ENCODE data around the gene SOWAHB. TPM values are rescaled to one million over a fixed set of nuclear protein-coding genes. Genes with fewer than 3 reads are reported as not detected.

The SOWAHB gene
- total RNA-seq, 4 donors from 2014 or later: 3.3 to 10.1 (median 6.0) TPM

- H3K4me3 ChIP-seq (ENCODE audit: low read depth, poor library complexity, severe bottlenecking): no peak overlapping the region
- DNase-seq (ENCODE audit: low spot score in 2 of 2): no peak
- intact Hi-C loops (cut with DNase I; ENCODE audit: low total_unique reads): no loop called here
- 53 to 72% methylated on average over 1 of the region's 1 CpG for WGBS, 2 donors
- TF ChIP-seq POLR2A (IDR thresholded peaks at IDR 0.05) (no peak), CTCF (IDR thresholded peaks at IDR 0.05) (no peak)
These were observed 7.6 kb upstream of the SOWAHB start for GRCh38 chr4:76905521-76905920.

DNA sequence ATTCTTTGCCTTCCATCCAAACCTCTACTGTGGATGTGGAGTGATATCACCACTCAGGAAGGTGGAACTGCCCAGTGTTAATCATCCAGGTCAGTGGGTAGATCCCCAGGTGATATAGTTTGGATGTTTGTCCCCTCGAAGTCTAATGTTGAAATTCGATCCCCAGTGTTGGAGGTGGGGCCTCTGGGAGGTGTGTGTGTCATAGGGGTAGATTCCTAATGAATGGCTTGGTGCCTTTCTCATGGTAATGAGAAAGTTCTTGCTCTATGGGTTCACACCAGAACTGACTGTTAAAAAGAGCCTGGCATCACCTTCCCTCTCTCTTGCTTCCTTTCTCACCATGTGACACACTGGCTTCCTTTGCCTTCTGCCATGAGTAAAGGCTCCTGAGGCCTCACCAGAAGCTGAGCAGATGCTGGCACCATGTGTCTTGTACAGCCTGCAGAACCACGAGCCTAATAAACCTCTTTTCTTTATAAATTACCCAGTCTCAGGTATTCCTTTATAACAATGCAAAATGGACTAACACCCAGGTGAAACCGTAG lies 6.8 kb upstream of the SOWAHB start:
- TF ChIP-seq CTCF (IDR thresholded peaks at IDR 0.05) (no peak), POLR2A (IDR thresholded peaks at IDR 0.05) (no peak)
- 75 to 84% methylated on average over 4 of the region's 4 CpGs for WGBS, 2 donors
- intact Hi-C loops (cut with DNase I; ENCODE audit: low total_unique reads): no loop called here
- no peak overlapping the region for H3K4me3 ChIP-seq (ENCODE audit: low read depth, poor library complexity, severe bottlenecking)
- no peak for DNase-seq (ENCODE audit: low spot score in 2 of 2)

GRCh38 chr4:76902233-76902890 lies 4.4 kb upstream of the SOWAHB start:
- WGBS, 2 donors: 45 to 47% methylated on average over 3 of the region's 3 CpGs
- no peak for DNase-seq (ENCODE audit: low spot score in 2 of 2)
- no peak for TF ChIP-seq CTCF (IDR thresholded peaks at IDR 0.05)
- TF ChIP-seq POLR2A (IDR thresholded peaks at IDR 0.05): no peak
- H3K4me3 ChIP-seq (ENCODE audit: low read depth, poor library complexity, severe bottlenecking): no peak overlapping the region
- intact Hi-C loops (cut with DNase I; ENCODE audit: low total_unique reads): no loop called here

DNA sequence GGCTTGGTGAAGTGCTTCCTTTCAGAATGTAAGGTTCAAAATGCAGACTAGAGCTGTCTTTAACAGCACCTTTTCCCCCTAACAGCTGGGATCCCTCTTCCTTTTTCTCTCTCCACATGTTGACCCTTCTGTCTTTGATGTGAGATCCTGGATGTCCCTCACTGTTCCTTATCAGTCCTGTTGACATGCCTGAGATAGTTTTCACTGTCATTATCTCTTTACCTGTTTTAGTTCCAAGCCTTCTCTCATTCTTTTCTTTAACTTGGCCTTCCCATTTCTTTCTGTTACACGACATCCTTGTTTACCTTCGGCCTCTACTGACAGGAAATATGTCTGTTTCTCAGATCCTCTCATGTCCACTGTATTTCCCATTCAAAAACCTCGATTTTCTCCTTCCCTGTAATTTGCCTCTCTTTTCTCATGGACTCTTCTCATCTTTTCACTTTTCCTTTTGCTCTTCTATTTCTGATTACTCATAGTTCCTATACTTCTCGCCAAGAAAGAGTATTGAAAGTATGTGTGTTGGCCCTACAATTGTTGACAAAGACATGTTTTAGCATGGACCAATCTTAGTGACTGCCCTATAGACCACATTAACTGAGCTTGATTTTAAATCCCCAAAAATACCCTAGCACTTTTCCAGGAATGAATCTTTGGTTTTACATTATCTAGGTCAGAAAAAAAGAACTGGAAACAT lies 1.2 kb upstream of the SOWAHB start:
- WGBS, 2 donors: 69 to 79% methylated on average over 4 of the region's 4 CpGs
- intact Hi-C loops (cut with DNase I; ENCODE audit: low total_unique reads): no loop called here
- TF ChIP-seq CTCF (IDR thresholded peaks at IDR 0.05) (no peak), POLR2A (IDR thresholded peaks at IDR 0.05) (no peak)
- no peak for DNase-seq (ENCODE audit: low spot score in 2 of 2)
- no peak overlapping the region for H3K4me3 ChIP-seq (ENCODE audit: low read depth, poor library complexity, severe bottlenecking)

- WGBS, 2 donors: 29 to 34% methylated on average over 14 of the region's 14 CpGs
- no peak overlapping the region for H3K4me3 ChIP-seq (ENCODE audit: low read depth, poor library complexity, severe bottlenecking)
- intact Hi-C loops (cut with DNase I; ENCODE audit: low total_unique reads): no loop called here
- DNase-seq (ENCODE audit: low spot score in 2 of 2): no peak
- no peak for TF ChIP-seq CTCF (IDR thresholded peaks at IDR 0.05)
- TF ChIP-seq POLR2A (IDR thresholded peaks at IDR 0.05): no peak
These were observed 395 bp upstream of the SOWAHB start for GRCh38 chr4:76898385-76898692.

Measured in lower leg skin (tissue), 4 donors.